RKO (cell line): ENCODE results near the gene FNBP1.
A peak's percentile ranks its signal among the peaks of the same experiment; 100 is the strongest.
"Not testable (repeated sequence)": the region's sequence is repeated elsewhere in the genome, so short reads cannot be mapped to it uniquely, and the experiment has no call there.

Source experiments
- DNase-seq: peaks from one replicate; pipeline ENCODE4 v3.0.0-alpha.2; 2016; ENCODE audit warnings: low spot score

The FNBP1 gene

GRCh38 chr9:130021842-130022241 lies 21.1 kb downstream of the FNBP1 start:
- DNase-seq: not testable (repeated sequence)

DNA sequence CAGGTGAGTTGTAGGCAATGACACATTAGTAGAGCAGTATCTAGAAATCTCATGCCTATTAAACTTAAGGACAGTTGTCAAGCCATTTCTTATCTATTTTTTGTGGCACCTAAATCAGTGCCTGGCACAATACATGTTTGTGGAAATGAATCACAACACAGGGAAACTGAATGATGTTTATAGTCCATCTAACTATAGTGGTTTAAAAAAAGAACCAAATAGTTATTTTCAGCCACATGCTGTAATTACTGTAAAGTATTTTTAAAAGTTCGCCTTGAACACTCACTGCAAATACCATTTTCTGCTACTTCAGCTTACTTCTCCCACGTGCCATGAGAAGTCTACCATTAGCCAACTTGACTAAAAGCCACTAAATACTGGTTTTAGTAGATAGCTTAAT lies 21.9 kb downstream of the FNBP1 start:
- DNase-seq: no peak

- DNase-seq: no peak
Measured at GRCh38 chr9:130020618-130021017, 22.4 kb downstream of the FNBP1 start.

GRCh38 chr9:130018265-130018664 lies 24.7 kb downstream of the FNBP1 start:
- DNase-seq: no peak

DNA sequence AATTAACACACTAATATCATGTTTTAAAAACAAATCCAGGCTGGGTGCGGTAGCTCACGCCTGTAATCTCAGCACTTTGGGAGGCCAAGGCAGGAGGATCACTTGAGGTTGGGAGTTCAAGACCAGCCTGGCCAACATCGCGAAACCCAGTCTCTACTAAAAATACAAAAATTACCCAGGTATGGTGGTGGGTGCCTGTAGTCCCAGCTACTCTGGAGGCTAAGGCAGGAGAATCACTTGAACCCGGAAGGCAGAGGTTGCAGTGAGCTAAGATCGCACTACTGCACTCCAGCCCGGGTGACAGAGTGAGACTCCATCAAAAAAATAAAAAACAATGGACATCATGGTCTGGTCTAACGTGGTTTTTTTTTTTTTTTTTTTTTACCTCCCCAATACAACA lies 25.5 kb downstream of the FNBP1 start:
- not testable (repeated sequence) for DNase-seq

DNA sequence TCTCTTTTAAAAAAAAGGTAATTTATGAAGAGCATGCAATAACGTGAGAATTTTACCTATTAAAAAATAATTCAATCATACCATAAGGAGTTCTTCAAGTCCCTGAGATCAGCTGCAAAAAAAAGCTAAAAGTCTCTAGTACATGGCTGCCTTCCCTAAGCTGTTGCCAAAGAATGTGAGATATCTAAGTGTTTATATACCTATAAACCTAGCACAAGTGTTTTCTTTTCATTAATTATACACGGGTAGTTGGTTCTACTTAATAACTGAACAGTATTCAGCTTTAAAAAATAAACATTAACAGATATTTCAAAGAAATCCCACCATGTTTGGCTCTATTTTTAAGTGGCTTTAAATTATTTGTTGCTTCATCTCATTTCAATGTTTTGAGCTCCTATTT lies 25.9 kb downstream of the FNBP1 start:
- DNase-seq: no peak

- no peak for DNase-seq
Measured at GRCh38 chr9:130015353-130016019, 27.5 kb downstream of the FNBP1 start.

DNA sequence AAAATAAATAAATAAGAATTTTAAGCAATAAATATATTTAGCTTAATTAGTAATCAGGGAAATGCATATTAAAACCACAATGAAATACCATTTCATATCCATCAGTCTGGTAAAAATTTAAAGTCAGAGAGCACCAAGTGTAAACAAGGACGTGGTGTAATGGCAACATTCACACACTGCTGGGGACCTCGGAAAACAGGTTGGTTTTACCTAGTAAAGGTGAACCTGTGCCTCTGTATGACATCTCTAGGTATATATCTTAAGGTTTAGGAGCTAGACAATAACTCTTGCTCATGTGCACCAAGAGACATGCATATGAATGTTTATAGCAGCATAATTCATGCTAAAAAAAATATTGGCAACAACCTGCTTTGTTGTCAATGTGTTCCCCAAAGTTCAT lies 29.7 kb downstream of the FNBP1 start:
- DNase-seq: no peak

DNA sequence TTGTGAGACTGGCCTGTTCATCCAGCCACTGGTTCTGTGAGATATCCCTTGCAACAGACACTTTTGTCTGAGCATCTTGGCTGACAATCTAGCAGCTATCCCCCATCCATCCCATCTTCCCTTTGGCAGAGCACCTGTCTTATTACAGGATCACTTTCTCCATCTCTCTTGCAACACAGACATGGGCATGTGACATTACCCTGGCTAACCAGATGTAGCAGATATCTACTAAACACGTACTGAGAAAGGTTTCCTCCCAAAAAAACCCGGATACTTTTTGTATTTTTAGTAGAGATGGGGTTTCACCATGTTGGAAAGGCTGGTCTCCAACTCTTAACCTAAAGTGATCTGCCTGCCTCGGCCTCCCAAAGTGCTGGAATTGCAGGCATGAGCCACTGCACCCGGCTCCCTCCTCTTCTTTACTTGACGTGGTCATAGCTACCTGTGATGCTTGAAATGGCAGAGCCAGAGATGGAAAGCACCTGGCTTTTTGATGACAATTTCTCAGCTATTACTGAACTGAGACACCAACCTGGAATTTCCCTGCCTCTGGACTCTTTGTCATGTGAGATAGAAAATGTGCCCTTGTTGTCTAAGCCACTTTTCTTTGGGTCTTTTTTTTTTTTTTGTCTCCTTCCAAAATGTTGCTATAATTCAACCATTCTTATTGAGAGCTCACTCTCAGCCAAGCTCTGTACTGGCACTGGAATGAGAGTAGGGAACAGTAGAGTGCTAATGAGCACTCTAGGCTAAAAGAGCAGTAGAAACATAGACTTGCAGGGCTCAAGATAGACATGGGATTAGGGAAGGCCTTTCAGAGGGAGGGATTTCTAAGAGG lies 32.6 kb downstream of the FNBP1 start:
- DNase-seq: no peak

DNA sequence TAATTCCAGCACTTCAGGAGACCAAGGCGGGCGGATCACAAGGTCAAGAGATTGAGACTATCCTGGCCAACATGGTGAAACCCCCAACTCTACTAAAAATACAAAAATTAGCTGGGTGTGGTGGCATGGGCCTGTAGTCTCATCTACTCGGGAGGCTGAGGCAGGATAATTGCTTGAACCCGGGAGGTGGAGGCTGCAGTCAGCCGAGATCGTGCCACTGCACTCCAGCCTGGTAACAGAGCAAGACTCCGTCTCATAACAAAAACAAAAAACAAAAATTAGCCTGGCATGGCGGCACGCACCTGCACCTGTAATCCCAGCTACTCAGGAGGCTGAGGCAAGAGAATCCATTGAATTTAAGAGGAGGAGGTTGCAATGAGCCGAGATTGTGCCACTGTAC lies 33.4 kb downstream of the FNBP1 start:
- DNase-seq: not testable (repeated sequence)

DNA sequence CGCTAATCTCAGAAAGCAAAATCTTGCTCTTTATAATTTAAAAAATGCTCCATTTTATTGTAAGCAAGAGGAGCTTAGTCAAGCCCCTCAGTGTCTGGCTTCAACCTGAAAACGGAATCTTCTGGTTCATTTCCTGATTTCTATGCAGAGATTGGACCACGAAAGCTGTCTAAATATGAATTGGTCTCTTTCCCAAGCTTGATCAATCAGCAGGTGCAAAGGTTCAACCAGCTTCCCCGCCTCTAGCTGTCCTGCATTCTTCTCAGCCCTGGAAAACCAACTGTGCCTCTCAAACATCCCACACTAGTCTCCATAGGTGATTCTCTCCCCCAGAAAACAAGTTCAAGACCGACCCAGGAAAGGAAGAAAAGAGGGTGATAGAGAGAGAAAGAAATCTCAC lies 34.5 kb downstream of the FNBP1 start:
- DNase-seq: no peak

DNA sequence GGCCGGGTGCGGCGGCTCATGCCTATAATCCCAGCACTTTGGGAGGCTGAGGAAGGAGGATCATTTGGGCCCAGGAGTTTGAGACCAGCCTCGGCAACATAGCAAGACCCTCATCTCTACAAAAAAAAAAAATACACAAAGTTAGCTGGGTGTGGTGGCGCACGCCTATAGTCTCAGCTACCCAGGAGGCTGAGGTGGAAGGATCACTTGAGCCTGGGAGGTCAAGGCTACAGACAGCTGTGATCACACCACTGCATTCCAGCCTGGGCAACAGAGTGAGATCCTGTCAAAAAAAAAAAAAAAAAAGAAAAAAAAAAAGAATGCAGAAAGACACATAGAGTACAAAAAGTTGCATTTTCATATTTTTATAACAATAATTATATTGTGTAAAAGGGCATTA lies 36.0 kb downstream of the FNBP1 start:
- DNase-seq: not testable (repeated sequence)

DNA sequence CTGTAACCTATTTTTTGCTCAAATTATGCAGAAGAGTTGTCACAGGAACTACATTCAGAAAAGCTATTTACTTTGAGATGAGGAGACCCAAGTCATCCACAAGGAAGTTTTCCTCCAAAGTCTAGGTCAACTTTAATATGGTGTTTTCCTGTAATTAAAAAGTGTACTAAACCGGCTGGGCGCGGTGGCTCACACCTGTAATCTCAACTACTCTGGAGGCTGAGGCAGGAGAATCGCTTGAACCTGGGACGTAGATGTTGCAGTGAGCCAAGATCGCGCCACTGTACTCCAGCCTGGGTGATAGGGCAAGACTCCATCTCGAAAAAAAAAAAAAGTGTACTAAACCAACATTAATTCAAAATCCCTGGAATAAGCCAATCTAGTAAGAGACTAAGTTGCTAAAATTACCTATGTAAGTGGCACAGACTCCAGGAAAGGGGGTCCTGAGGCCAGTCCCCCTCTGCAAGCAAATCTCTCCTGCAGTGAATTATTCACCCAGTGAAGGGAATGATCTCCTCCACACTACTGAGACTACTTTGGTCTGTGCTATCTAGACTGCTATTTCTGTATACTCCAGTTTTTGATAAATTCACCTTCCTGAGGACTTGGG lies 38.9 kb downstream of the FNBP1 start:
- no peak for DNase-seq

GRCh38 chr9:130002320-130002719 lies 40.7 kb downstream of the FNBP1 start:
- no peak for DNase-seq

DNA sequence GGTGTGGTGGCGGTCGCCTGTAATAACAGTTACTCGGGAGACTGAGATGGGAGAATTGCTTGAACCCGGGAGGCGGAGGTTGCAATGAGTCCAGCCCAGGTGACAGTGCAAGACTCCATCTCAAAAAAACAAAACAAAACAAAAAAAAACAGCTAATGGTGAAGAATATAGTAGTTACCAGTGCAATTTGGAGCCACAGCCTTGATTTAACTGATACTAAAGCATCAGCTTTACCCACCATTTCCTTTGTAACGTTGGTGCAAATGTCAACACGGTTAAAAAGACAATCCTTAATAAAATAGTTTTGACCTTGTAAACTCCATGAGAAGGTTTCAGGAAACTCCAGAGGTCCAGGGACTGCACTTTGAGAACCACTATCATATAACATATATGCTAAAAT lies 41.8 kb downstream of the FNBP1 start:
- DNase-seq: no peak

GRCh38 chr9:129999141-129999510 lies 43.9 kb downstream of the FNBP1 start:
- DNase-seq: no peak

- no peak for DNase-seq
Measured at GRCh38 chr9:129998491-129999140, 44.4 kb downstream of the FNBP1 start.

DNA sequence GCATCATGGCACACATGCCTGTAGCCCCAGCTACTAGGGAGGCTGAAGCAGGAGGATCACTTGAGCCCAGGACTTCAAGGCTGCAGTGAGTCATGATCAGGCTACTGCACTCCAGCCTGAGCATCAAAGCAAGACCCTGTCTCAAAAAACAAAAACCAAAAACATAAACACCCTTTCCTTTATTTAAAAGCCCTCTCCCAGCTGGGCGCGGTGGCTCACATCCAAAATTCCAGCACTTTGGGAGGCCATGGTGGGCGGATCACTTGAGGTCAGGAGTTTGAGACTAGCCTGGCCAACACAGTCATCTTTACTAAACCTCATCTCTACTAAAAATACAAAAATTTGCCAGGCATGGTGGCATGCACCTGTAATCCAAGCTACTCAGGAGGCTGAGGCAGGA lies 45.3 kb downstream of the FNBP1 start:
- DNase-seq: not testable (repeated sequence)

DNA sequence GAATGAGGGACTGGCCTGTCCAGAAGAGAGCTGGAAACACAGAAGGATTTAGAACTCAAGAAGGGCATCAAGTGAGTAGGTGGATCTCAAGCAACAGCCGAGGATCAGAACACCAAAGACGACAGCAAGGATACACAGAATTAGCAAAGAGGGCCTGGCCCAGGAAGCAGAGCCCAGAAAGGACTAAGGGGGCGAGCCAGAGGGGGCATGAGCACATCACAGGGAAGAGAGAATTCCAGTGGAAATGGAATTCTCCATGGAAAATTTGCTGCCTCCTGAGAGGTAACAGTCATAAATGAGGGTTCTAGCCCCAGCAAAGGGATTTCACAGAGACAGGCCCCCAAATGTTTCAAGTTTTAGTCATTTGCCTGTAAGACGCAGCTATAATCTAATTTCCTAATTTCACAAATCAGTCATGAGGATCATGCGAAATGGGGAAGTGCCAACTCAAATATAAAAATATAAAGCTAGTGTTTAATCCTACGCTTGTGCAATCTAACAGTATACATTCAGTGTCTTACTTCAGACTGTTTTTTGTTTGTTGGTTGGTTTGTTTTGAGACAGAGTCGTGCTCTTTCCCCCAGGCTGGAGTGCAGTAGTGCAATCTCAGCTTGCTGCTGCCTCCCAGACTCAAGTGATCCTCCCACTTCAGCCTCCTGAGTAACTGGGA lies 46.7 kb downstream of the FNBP1 start:
- no peak for DNase-seq

- DNase-seq: peak; percentile 71
Measured at GRCh38 chr9:129995409-129996160, 47.4 kb downstream of the FNBP1 start.

DNA sequence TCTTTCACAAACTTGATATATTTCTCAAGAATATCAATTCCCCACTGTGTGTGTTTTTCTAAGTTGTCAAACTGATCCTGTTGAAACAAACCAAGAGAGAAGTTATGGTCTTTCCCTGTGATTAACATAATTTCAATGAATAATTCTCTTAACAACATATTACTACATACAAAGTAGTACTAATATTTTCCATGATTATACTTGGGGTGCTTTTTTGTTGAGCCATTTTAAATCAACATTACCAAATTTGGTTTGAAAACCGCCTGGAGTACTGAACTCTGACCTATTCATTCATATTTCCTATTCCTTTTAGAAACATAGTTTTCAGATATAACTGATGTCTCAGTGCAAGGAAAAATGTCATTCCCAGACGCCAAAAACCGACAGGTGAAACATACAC lies 48.1 kb downstream of the FNBP1 start:
- no peak for DNase-seq
